GM23248 (cell line): Measurements from ENCODE around the gene KLHL8.

Experiments
- EZH2 ChIP-seq: fragments of 200-600 bp; sonication (generic); IDR thresholded peaks from 2 replicates; pipeline ENCODE4 v1.6.1; 2018; ENCODE audit warnings: antibody characterized with exemption, mild to moderate bottlenecking; ENCODE audit not compliant: insufficient read depth, poor library complexity, severe bottlenecking
- EZH2phosphoT487 ChIP-seq: fragments of 200-600 bp; sonication (generic); IDR thresholded peaks from 2 replicates; pipeline ENCODE4 v1.6.1; 2018; ENCODE audit warnings: antibody characterized with exemption, moderate library complexity, mild to moderate bottlenecking, low read depth; ENCODE audit not compliant: insufficient read depth

DNA sequence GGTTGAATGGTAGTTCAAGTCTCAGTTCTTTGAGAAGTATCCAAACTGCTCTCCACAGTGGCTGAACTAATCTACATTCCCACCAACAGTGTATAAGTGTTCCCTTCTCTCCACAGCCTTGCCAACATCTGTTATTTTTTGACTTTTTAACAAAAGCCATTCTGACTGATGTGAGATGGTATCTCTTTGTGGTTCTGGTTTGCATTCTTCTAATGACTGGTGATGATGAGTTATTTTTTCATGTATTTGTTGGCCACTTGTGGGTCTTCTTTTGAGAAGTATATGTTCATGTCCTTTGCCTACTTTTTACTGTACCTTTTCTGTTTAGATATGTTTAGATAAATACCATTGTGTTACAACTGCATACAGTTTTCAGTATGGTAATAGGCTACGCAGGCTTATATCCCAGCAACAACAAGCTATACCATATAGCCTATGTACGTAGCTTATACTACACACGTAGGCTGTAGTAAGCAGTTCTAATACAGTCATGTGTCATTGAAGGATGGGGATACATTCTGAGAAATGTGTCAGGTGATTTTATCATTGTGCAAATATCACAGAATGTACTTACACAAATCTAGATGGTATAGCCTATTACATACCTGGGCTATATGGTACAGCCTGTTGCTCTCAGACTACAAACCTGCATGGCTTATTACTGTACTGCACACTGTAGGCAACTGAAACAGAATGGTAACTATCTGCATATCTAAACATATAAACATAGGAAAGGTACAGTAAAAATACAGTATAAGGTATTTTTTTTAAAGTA, 28.1 kb downstream of the KLHL8 start:
- no peak for TF ChIP-seq EZH2phosphoT487
- TF ChIP-seq EZH2, result no peak
